IPS-15b (cell line): ENCODE data around the gene ARHGEF40.

Experiments used
- H3K27me3 ChIP-seq: one replicate; pipeline ENCODE4 v1.6.1; 2013; ENCODE audit warnings: low read length; ENCODE audit not compliant: control insufficient read depth, insufficient read depth
- H3K36me3 ChIP-seq: one replicate; pipeline ENCODE4 v1.6.1; 2013; ENCODE audit warnings: low read length; ENCODE audit not compliant: control insufficient read depth, insufficient read depth
- H3K4me1 ChIP-seq: one replicate; pipeline ENCODE4 v1.6.1; 2013; ENCODE audit warnings: mild to moderate bottlenecking, low read length; ENCODE audit not compliant: control insufficient read depth, insufficient read depth
- H3K4me3 ChIP-seq: one replicate; pipeline ENCODE4 v1.5.1; 2013; ENCODE audit warnings: low read depth, low read length
- H3K9ac ChIP-seq: one replicate; pipeline ENCODE4 v1.6.1; 2013; ENCODE audit warnings: low read depth, mild to moderate bottlenecking, low read length
- H3K9me3 ChIP-seq: one replicate; pipeline ENCODE4 v1.6.1; 2013; ENCODE audit warnings: mild to moderate bottlenecking, low read length; ENCODE audit not compliant: control insufficient read depth, insufficient read depth

The ARHGEF40 gene

DNA sequence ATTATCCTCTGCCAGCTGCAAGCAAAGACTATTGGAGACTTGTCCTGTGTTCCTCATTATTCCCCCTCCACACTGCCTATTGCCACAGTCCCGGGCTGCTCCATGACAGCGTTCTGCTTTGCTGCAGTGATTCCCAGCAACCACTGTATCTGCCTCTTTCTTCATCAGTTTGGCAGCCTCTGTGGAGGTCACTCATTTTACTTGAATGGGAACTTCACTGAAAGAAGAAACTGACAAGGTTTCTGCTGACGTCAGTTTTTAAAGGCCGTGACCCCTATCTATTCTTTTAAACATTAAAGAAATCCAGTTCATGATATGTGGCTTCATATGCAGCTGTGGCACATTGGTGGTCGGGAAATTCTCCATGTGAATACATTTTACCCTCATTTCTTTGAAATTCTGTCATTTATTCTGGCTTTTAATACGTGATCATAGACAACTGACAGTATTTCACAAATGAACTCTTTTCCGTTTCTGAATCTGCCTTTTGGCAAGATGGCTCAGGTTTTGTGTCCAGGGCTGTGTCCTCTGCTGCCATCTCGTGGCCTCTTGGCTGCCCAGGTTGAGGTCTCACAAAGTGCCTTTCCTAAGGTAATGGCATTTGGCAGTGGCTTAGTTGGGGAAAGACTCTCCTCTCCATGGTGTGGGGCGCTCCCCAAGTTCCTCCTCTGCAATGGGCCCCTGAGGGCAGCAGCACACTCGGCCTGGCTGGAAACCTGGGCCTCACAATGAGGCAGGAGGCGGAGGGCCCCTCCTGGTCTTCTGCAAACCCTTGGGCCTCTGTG is 36.6 kb downstream of the ARHGEF40 start:
- H3K4me3 ChIP-seq = no peak overlapping the region
- no peaks in the 10 kb centered on the region for H3K9me3 ChIP-seq
- H3K4me1 ChIP-seq = peaks cover 23% of the 10 kb centered on the region
- H3K36me3 ChIP-seq = no peaks in the 10 kb centered on the region
- no peaks in the 10 kb centered on the region for H3K27me3 ChIP-seq
- H3K9ac ChIP-seq = no peak overlapping the region

DNA sequence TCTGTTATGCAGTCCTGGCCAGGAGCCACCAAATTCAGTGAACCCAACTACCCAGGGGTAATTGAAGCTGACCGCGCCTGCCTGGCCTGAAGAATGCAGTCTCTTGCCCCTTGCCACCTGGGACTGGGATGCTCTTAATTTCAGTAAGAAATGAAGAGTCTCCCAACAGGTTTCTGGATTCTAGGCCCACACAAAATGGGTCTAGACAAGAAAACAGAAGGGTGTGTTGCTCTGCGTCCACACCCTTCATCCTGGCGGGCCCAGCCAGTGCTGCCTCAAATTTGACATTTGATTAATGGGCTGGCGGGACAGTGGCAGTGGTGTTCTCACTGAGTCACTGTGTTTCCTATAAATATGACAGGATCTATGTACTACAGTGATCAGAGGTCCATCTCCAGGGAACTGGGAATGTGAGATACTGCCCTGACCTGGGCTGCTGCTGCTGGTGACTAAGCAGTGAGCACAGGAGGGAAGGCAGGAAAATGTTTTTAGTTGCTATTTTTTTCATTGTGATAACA is 37.2 kb downstream of the ARHGEF40 start:
- H3K4me1 ChIP-seq = peaks cover 17% of the 10 kb centered on the region
- no peak overlapping the region for H3K4me3 ChIP-seq

DNA sequence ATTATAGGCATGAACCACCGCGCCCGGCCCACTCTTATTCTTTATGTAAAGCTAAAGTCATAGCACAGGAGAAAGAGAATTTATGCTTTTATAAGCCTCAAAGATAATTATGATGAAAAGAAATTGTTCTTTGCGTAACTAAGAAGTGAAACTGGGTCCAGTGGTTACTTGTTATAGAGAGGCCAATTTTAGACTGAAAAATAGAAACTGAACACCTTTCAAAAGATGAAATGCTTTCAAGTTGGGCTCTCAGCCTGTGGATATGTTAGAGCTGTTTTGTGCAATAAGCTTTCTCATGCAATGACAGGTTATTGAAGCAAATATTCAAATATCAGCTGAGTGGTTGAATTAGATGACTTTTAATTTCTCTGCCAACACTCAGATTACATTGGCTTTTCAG is 38.7 kb downstream of the ARHGEF40 start:
- Histone ChIP-seq H3K27me3 (no peaks in the 10 kb centered on the region), H3K36me3 (no peaks in the 10 kb centered on the region), H3K9me3 (no peaks in the 10 kb centered on the region), H3K4me3 (no peak overlapping the region), H3K4me1 (peaks cover 12% of the 10 kb centered on the region), H3K9ac (no peak overlapping the region)

More for the DNA sequence above, 37.2 kb downstream of the ARHGEF40 start:
- no peaks in the 10 kb centered on the region for H3K27me3 ChIP-seq
- no peak overlapping the region for H3K9ac ChIP-seq
- no peaks in the 10 kb centered on the region for H3K36me3 ChIP-seq
- no peaks in the 10 kb centered on the region for H3K9me3 ChIP-seq

DNA sequence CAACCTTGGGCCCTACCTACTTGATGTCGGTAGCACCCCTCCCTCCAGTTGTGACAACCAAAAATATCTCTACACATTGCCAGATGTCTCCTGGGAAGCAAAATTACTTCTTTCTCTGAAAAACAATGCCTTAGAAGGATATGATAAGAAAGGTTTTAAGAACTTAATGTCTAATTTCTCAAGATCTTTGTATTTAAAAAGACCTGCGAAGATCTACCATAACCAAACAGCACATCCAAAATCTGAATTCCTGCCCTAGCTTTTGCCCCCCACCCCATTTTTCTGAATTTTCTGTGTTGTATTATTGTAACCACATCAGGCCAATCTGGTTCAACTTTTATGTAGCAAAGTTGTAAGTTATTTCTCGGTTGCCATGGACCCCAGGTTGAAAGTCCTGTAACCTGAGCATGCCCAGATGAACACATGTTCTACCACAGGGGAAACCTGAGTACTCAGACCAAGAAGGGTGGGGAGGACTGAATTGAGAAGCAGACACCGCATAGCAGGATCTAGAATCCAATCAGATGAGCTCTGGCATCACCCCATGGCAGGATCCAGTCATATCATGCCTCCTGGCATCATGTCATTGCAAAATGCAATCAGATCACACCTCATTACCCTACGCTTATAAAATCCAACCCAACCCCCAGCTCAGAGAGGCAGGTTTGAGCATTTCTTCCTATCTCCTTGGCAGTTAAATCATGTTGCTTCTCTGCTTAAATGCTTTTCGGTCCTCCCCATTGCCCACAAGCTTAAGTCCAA is 39.5 kb downstream of the ARHGEF40 start:
- no peak overlapping the region for H3K4me3 ChIP-seq
- H3K9me3 ChIP-seq = no peaks in the 10 kb centered on the region
- no peak overlapping the region for H3K9ac ChIP-seq
- no peaks in the 10 kb centered on the region for H3K36me3 ChIP-seq
- H3K27me3 ChIP-seq = no peaks in the 10 kb centered on the region
- peaks cover 12% of the 10 kb centered on the region for H3K4me1 ChIP-seq

DNA sequence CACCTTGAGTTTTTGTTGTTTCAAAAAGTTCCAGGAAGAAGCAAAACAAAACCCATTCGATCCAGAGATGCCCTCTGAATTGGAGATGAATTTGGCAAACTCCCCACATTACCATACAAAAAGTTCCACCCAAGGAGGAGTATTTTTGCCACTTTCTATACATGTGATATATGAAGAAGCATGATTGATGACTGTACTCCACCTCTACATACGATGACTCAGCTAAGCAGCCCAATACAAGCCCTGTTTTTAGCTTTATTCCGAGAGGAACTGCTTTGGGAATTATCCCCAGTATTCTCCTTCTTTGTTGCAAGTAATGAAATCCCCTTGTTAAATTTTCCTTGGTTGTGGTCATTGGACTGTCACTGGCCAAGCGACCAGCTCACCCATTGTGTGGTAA is 42.2 kb downstream of the ARHGEF40 start:
- Histone ChIP-seq H3K9ac (no peak overlapping the region), H3K36me3 (no peaks in the 10 kb centered on the region), H3K4me3 (no peak overlapping the region), H3K4me1 (peaks cover 1% of the 10 kb centered on the region), H3K9me3 (no peaks in the 10 kb centered on the region), H3K27me3 (no peaks in the 10 kb centered on the region)

DNA sequence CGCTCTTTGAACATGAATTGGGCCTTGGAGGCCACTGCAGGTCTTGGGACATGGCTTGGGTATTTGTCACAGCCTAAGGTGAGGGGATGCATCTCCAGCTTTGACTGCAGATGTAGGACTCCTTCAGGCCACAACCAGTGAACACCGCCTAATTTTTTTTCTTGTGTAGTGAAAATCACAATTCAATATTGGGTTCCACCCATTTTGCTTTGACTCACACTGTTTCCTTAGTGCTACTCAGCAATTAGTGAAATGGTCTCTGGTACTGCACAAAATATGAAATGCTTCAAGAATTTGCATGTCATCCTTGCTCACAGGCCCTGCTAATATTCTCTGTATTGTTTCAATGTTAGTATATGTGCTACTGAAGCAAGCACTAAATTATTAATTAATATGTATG is 43.3 kb downstream of the ARHGEF40 start:
- no peak overlapping the region for H3K4me3 ChIP-seq
- H3K4me1 ChIP-seq = peaks cover 5% of the 10 kb centered on the region
- no peaks in the 10 kb centered on the region for H3K27me3 ChIP-seq
- no peaks in the 10 kb centered on the region for H3K36me3 ChIP-seq
- H3K9me3 ChIP-seq = no peaks in the 10 kb centered on the region
- no peak overlapping the region for H3K9ac ChIP-seq

DNA sequence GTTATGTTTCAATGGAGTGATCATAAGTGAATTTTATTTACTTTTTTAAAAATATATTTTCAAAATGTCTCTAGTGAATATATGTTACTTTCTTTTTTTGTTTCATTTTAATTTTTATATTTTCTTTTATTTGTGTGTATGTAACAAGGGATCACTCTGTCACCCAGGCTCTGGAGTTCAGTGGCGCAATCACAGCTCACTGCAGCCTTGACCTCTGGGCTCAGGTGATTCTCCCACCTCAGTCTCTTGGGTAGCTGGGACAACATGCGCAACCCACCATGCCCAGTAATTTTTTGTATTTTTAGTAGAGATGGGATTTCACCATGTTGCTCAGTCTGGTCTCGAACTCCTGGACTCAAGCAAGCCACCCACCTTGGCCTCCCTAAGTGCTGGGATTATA is 48.8 kb downstream of the ARHGEF40 start:
- no peak overlapping the region for H3K4me3 ChIP-seq
- H3K9ac ChIP-seq = no peak overlapping the region
- H3K4me1 ChIP-seq = peaks cover 5% of the 10 kb centered on the region
- no peaks in the 10 kb centered on the region for H3K9me3 ChIP-seq
- no peaks in the 10 kb centered on the region for H3K27me3 ChIP-seq
- H3K36me3 ChIP-seq = no peaks in the 10 kb centered on the region

DNA sequence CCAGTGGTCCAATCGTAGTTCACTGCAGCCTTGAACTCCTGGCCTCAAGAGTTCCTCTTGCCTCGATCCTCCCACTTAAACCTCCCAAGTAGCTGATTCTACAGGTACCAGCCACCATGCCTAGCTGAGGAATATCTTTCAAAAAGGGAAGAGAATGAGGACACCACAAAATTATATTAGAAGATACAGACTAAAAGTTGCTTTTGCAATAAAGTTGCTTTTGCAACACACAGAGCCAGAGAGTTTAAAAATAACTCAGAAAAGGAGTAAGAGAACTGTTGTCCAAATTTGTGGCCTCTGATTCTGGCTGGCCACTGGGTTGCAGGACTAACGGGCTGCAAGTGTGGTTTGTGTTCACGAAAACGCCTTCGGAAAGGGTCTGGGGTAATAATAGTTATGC is 50.6 kb downstream of the ARHGEF40 start:
- H3K4me3 ChIP-seq = no peak overlapping the region
- no peaks in the 10 kb centered on the region for H3K9me3 ChIP-seq
- no peaks in the 10 kb centered on the region for H3K27me3 ChIP-seq
- H3K36me3 ChIP-seq = no peaks in the 10 kb centered on the region
- H3K4me1 ChIP-seq = peaks cover 5% of the 10 kb centered on the region
- H3K9ac ChIP-seq = no peak overlapping the region

DNA sequence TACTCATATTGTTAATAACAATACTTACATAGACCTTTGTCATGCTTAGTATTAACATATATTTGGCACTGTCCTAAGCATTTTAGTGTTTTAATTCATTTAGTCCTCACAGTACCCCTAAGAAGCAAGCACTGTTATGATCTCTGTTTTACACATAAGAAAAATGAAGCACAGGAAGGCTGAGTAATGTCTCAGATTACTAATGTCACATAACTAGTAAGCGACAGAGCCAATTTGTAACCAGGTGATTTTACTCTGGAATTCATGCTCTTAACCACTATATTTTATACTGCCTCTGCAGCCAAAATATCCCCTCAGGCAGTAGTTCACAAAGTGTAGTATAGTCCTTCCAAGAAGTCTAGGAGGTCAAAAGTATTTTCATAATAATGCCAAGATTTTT is 51.0 kb downstream of the ARHGEF40 start:
- Histone ChIP-seq H3K9ac (no peak overlapping the region), H3K4me1 (peaks cover 5% of the 10 kb centered on the region), H3K27me3 (no peaks in the 10 kb centered on the region), H3K36me3 (no peaks in the 10 kb centered on the region), H3K4me3 (no peak overlapping the region), H3K9me3 (no peaks in the 10 kb centered on the region)

DNA sequence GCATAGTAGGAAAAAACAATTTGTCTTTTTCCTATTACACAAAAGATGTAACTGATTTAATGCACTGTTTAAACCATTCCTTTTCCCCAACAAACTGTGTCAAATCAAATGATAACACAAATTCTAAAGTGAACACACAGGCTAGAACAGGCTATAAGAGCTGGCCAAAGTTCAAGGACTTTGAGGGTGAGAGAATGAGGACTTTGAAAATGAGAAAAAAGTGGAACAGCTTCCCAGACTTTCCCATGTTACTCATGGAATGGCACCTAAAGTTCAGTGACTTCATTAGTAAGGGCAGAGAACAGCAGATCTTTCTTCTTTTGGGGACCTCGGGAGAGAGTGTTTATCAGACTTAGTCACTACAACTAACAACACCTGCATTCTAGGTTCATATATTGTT is 53.3 kb downstream of the ARHGEF40 start:
- Histone ChIP-seq H3K4me1 (no peaks in the 10 kb centered on the region), H3K9ac (no peak overlapping the region), H3K4me3 (no peak overlapping the region), H3K27me3 (no peaks in the 10 kb centered on the region), H3K9me3 (no peaks in the 10 kb centered on the region), H3K36me3 (no peaks in the 10 kb centered on the region)

DNA sequence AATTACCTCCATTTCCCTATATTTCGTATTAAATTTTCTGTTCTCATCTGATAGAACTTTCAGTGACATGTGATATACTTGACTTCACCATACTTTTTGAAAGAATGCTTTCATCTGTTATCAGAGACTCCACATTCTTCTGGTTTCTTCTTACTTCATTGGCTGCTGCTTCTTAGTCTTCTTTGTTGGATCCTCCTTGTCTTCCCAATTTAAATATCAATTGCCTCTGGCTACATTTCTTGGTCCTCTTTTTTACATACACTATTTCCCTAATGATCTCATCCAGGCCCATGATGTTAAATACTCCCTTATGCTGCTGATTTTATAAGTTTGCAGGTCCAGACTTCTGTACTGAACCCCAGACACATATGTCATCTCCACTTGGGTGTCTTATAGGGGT is 63.8 kb downstream of the ARHGEF40 start:
- no peak overlapping the region for H3K9ac ChIP-seq
- H3K27me3 ChIP-seq = no peaks in the 10 kb centered on the region
- H3K9me3 ChIP-seq = no peaks in the 10 kb centered on the region

DNA sequence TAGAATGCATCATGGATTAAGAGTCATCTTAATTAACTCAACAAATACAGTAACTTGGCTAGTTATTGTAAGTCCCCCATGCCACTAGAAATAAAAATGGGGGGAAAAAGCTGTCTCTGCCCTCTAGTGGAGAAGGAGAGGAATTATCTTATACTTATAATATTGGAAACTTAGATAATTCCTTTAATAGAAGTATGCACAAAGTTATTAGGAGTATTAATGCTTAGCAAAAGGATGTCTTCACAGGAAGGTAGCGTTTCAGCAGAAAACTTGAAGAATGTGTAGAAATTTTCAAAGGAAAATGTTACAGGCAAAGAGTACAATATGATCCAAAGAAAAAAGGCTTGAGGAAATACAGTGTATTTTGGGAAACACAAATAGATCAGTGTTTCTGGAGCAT is 65.9 kb downstream of the ARHGEF40 start:
- no peaks in the 10 kb centered on the region for H3K36me3 ChIP-seq
- no peaks in the 10 kb centered on the region for H3K4me1 ChIP-seq
- no peaks in the 10 kb centered on the region for H3K27me3 ChIP-seq
- H3K9ac ChIP-seq = no peak overlapping the region
- no peak overlapping the region for H3K4me3 ChIP-seq
- H3K9me3 ChIP-seq = no peaks in the 10 kb centered on the region

More for the DNA sequence above, 63.8 kb downstream of the ARHGEF40 start:
- Histone ChIP-seq H3K4me3 (no peak overlapping the region), H3K4me1 (no peaks in the 10 kb centered on the region), H3K36me3 (no peaks in the 10 kb centered on the region)
